Effector memory CD4-positive, alpha-beta T cell (primary cell): ENCODE results near the gene MAG.
"Not testable (repeated sequence)": the region's sequence is repeated elsewhere in the genome, so short reads cannot be mapped to it uniquely, and the experiment has no call there.

Experiments used
- DNase-seq, 3 donors: peaks; one replicate each; pipeline ENCODE4 v3.0.0-alpha.2; 2020
- H3K27ac ChIP-seq: 2 replicates; pipeline ENCODE4 v1.7.0; 2013; ENCODE audit warnings: mild to moderate bottlenecking, low read length, moderate library complexity; ENCODE audit not compliant: insufficient read depth, poor library complexity, severe bottlenecking
- H3K27me3 ChIP-seq: replicated peaks from 2 replicates; pipeline ENCODE4 v1.7.0; 2013; ENCODE audit warnings: mild to moderate bottlenecking, low read length; ENCODE audit not compliant: insufficient read depth, control insufficient read depth, poor library complexity, severe bottlenecking
- H3K36me3 ChIP-seq: 2 replicates; pipeline ENCODE4 v1.7.0; 2013; ENCODE audit warnings: mild to moderate bottlenecking, low read length, moderate library complexity; ENCODE audit not compliant: control insufficient read depth, insufficient read depth
- H3K4me1 ChIP-seq: 2 replicates; pipeline ENCODE4 v1.7.0; 2013; ENCODE audit warnings: low read length, mild to moderate bottlenecking; ENCODE audit not compliant: control insufficient read depth, insufficient read depth, poor library complexity, severe bottlenecking
- H3K4me3 ChIP-seq: 2 replicates; pipeline ENCODE4 v1.7.0; 2013; ENCODE audit warnings: low read length, low read depth, mild to moderate bottlenecking; ENCODE audit not compliant: insufficient read depth, poor library complexity, severe bottlenecking
- H3K9me3 ChIP-seq: 2 replicates; pipeline ENCODE4 v1.7.0; 2013; ENCODE audit warnings: mild to moderate bottlenecking, low read length, moderate library complexity; ENCODE audit not compliant: control insufficient read depth

The MAG gene

GRCh38 chr19:35351411-35352176, 59.6 kb downstream of the MAG start:
- no peak overlapping the region for H3K4me3 ChIP-seq
- H3K36me3 ChIP-seq = no peaks in the 10 kb centered on the region
- no peaks in the 10 kb centered on the region for H3K9me3 ChIP-seq
- no peaks in the 10 kb centered on the region for H3K27me3 ChIP-seq
- H3K4me1 ChIP-seq = peaks cover 23% of the 10 kb centered on the region
- no peak for DNase-seq
- no peak overlapping the region for H3K27ac ChIP-seq

- H3K36me3 ChIP-seq = no peaks in the 10 kb centered on the region
- no peaks in the 10 kb centered on the region for H3K27me3 ChIP-seq
- peaks cover 18% of the 10 kb centered on the region for H3K4me1 ChIP-seq
- H3K9me3 ChIP-seq = no peaks in the 10 kb centered on the region
- H3K4me3 ChIP-seq = no peak overlapping the region
- DNase-seq = no peak
- no peak overlapping the region for H3K27ac ChIP-seq
Observed at GRCh38 chr19:35352177-35352447, 60.2 kb downstream of the MAG start.

GRCh38 chr19:35352448-35353304, 60.7 kb downstream of the MAG start:
- H3K4me1 ChIP-seq = peaks cover 13% of the 10 kb centered on the region
- H3K9me3 ChIP-seq = no peaks in the 10 kb centered on the region
- peak; percentile 34 to 58 (median 43) for DNase-seq
- no peaks in the 10 kb centered on the region for H3K36me3 ChIP-seq
- no peaks in the 10 kb centered on the region for H3K27me3 ChIP-seq
- no peak overlapping the region for H3K4me3 ChIP-seq
- no peak overlapping the region for H3K27ac ChIP-seq

GRCh38 chr19:35353635-35354034, 61.7 kb downstream of the MAG start:
- Histone ChIP-seq H3K27ac (no peak overlapping the region), H3K9me3 (no peaks in the 10 kb centered on the region), H3K4me3 (no peak overlapping the region), H3K27me3 (no peaks in the 10 kb centered on the region), H3K36me3 (no peaks in the 10 kb centered on the region), H3K4me1 (peaks cover 12% of the 10 kb centered on the region)
- DNase-seq = no peak

GRCh38 chr19:35354898-35355297, 62.9 kb downstream of the MAG start:
- Histone ChIP-seq H3K9me3 (no peaks in the 10 kb centered on the region), H3K27ac (no peak overlapping the region), H3K4me1 (peaks cover 12% of the 10 kb centered on the region), H3K27me3 (no peaks in the 10 kb centered on the region), H3K36me3 (no peaks in the 10 kb centered on the region), H3K4me3 (no peak overlapping the region)
- DNase-seq = no peak

- DNase-seq = no peak
- Histone ChIP-seq H3K27me3 (no peaks in the 10 kb centered on the region), H3K9me3 (no peaks in the 10 kb centered on the region), H3K4me1 (peaks cover 12% of the 10 kb centered on the region), H3K27ac (no peak overlapping the region), H3K4me3 (no peak overlapping the region), H3K36me3 (no peaks in the 10 kb centered on the region)
Observed at GRCh38 chr19:35355791-35356460, 64.0 kb downstream of the MAG start.

- Histone ChIP-seq H3K9me3 (no peaks in the 10 kb centered on the region), H3K4me3 (no peak within 1 kb of the TSS), H3K36me3 (no peaks in the 10 kb centered on the region), H3K27me3 (no peaks in the 10 kb centered on the region), H3K4me1 (peaks cover 6% of the 10 kb centered on the region), H3K27ac (no peak within 1 kb of the TSS)
- no peak for DNase-seq
Observed at GRCh38 chr19:35357867-35358573, 66.1 kb downstream of the MAG start, which contains the start of gene FFAR3. FFAR3 (plus strand) TSS chr19:35358460; CDS start chr19:35358891, 431 bp downstream.

- not testable (repeated sequence) for H3K4me3 ChIP-seq, DNase-seq, H3K4me1 ChIP-seq, H3K27ac ChIP-seq, H3K36me3 ChIP-seq, H3K27me3 ChIP-seq, H3K9me3 ChIP-seq
Observed at GRCh38 chr19:35358834-35359233, 66.9 kb downstream of the MAG start.

GRCh38 chr19:35359395-35359794, 67.4 kb downstream of the MAG start:
- H3K4me1 ChIP-seq, H3K27ac ChIP-seq, H3K4me3 ChIP-seq, H3K36me3 ChIP-seq, H3K27me3 ChIP-seq, DNase-seq, H3K9me3 ChIP-seq: not testable (repeated sequence)
